H9 (cell line): Measurements from ENCODE around the gene FAM184A. TPM values are rescaled to one million over a fixed set of nuclear protein-coding genes. Genes with fewer than 3 reads are reported as not detected.
"Not testable (repeated sequence)": the region's sequence is repeated elsewhere in the genome, so short reads cannot be mapped to it uniquely, and the experiment has no call there.

Source experiments
- DNase-seq: peaks from one replicate; pipeline ENCODE4 v3.0.0-alpha.2; 2017
- H2AFZ ChIP-seq: one replicate; pipeline ENCODE4 v1.6.1; 2013; ENCODE audit warnings: mild to moderate bottlenecking, low read length, control low read depth, moderate library complexity
- H2AK5ac ChIP-seq: 2 replicates; pipeline ENCODE4 v1.6.1; 2013; ENCODE audit warnings: low read length, control low read depth, mixed read lengths; ENCODE audit not compliant: insufficient read length
- H2BK120ac ChIP-seq: one replicate; pipeline ENCODE4 v1.6.1; 2013; ENCODE audit warnings: low read depth, mild to moderate bottlenecking, low read length, control low read depth, inconsistent platforms; ENCODE audit not compliant: poor library complexity, severe bottlenecking
- H2BK12ac ChIP-seq: 2 replicates; pipeline ENCODE4 v1.6.1; 2013; ENCODE audit warnings: low read length, control low read depth, mixed read lengths, low read depth; ENCODE audit not compliant: insufficient read length
- H2BK15ac ChIP-seq: 2 replicates; pipeline ENCODE4 v1.6.1; 2013; ENCODE audit warnings: low read depth, low read length, control low read depth
- H2BK20ac ChIP-seq: one replicate; pipeline ENCODE4 v1.6.1; 2013; ENCODE audit warnings: low read depth, mild to moderate bottlenecking, low read length, control low read depth, inconsistent platforms; ENCODE audit not compliant: poor library complexity, severe bottlenecking
- H2BK5ac ChIP-seq: 2 replicates; pipeline ENCODE4 v1.6.1; 2013; ENCODE audit warnings: low read length, control low read depth, mixed read lengths; ENCODE audit not compliant: insufficient read length
- H3K14ac ChIP-seq: 2 replicates; pipeline ENCODE4 v1.6.1; 2013; ENCODE audit warnings: low read length, control low read depth; ENCODE audit not compliant: insufficient read depth
- H3K18ac ChIP-seq: 2 replicates; pipeline ENCODE4 v1.6.1; 2013; ENCODE audit warnings: low read depth, mild to moderate bottlenecking, mixed read lengths, low read length, control low read depth; ENCODE audit not compliant: insufficient read length
- H3K23ac ChIP-seq: 2 replicates; pipeline ENCODE4 v1.6.1; 2013; ENCODE audit warnings: low read length, control low read depth, mixed read lengths, low read depth; ENCODE audit not compliant: insufficient read length
- H3K23me2 ChIP-seq: 2 replicates; pipeline ENCODE4 v1.6.1; 2013; ENCODE audit warnings: low read depth, mild to moderate bottlenecking, mixed read lengths, low read length, control low read depth; ENCODE audit not compliant: insufficient read length, poor library complexity, severe bottlenecking
- H3K27ac ChIP-seq: 2 replicates; pipeline ENCODE4 v1.5.1; 2013; ENCODE audit warnings: low read length, control low read depth, mixed read lengths, low read depth; ENCODE audit not compliant: insufficient read length
- H3K27me3 ChIP-seq: 2 replicates; pipeline ENCODE4 v1.6.1; 2013; ENCODE audit warnings: low read length, control low read depth, inconsistent platforms; ENCODE audit not compliant: insufficient read depth
- H3K4ac ChIP-seq: 2 replicates; pipeline ENCODE4 v1.6.1; 2013; ENCODE audit warnings: low read depth, mild to moderate bottlenecking, control low read depth, inconsistent platforms, low read length, moderate library complexity
- H3K4me1 ChIP-seq: 2 replicates; pipeline ENCODE4 v1.6.1; 2013; ENCODE audit warnings: low read length, control low read depth, inconsistent platforms; ENCODE audit not compliant: insufficient read depth
- H3K4me2 ChIP-seq: 2 replicates; pipeline ENCODE4 v1.6.1; 2013; ENCODE audit warnings: low read length, control low read depth, mixed read lengths; ENCODE audit not compliant: insufficient read length, insufficient read depth
- H3K56ac ChIP-seq: 2 replicates; pipeline ENCODE4 v1.6.1; 2013; ENCODE audit warnings: low read depth, mild to moderate bottlenecking, mixed read lengths, low read length, control low read depth; ENCODE audit not compliant: insufficient read length
- H3K79me1 ChIP-seq: 2 replicates; pipeline ENCODE4 v1.6.1; 2013; ENCODE audit warnings: low read depth, mild to moderate bottlenecking, moderate library complexity, low read length, control low read depth, inconsistent platforms; ENCODE audit not compliant: insufficient read depth, poor library complexity, severe bottlenecking
- H3K79me2 ChIP-seq: 2 replicates; pipeline ENCODE4 v1.6.1; 2013; ENCODE audit warnings: low read length, control low read depth, inconsistent platforms; ENCODE audit not compliant: insufficient read depth
- H3K9ac ChIP-seq: 2 replicates; pipeline ENCODE4 v1.6.1; 2013; ENCODE audit warnings: low read length, control low read depth, mixed read lengths; ENCODE audit not compliant: insufficient read length; ENCODE audit errors: extremely low read depth
- H3K9me3 ChIP-seq: one replicate; pipeline ENCODE4 v1.6.1; 2013; ENCODE audit warnings: low read depth, low read length, inconsistent platforms; ENCODE audit not compliant: control insufficient read depth
- H3T11ph ChIP-seq: one replicate; pipeline ENCODE4 v1.6.1; 2013; ENCODE audit warnings: mild to moderate bottlenecking, low read length, control low read depth, inconsistent platforms
- H4K20me1 ChIP-seq: one replicate; pipeline ENCODE4 v1.6.1; 2013; ENCODE audit not compliant: control insufficient read depth, insufficient read length, insufficient read depth
- H4K5ac ChIP-seq: 2 replicates; pipeline ENCODE4 v1.6.1; 2013; ENCODE audit warnings: low read depth, mild to moderate bottlenecking, mixed read lengths, low read length, control low read depth; ENCODE audit not compliant: insufficient read length
- H4K8ac ChIP-seq: replicated peaks from 2 replicates; pipeline ENCODE4 v1.6.1; 2013; ENCODE audit warnings: low read length, control low read depth, mixed read lengths, low read depth; ENCODE audit not compliant: insufficient read length
- H4K91ac ChIP-seq: 2 replicates; pipeline ENCODE4 v1.6.1; 2013; ENCODE audit warnings: low read depth, mild to moderate bottlenecking, moderate library complexity, mixed read lengths, low read length, control low read depth; ENCODE audit not compliant: insufficient read length
- H3K27ac Mint-ChIP-seq, 3 experiments: 2 replicates in 2 of 3; 3 replicates in 1 of 3; pipeline ENCODE4 v1.8.0; 2020 to 2021; ENCODE audit warnings: mixed read lengths in 3 of 3, mild to moderate bottlenecking in 1 of 3, moderate library complexity in 1 of 3
- H3K27me3 Mint-ChIP-seq: 2 replicates; pipeline ENCODE4 v1.8.0; 2021; ENCODE audit warnings: low read depth, mild to moderate bottlenecking, moderate library complexity, mixed read lengths
- H3K36me3 Mint-ChIP-seq, 3 experiments: 2 replicates in 2 of 3; 3 replicates in 1 of 3; pipeline ENCODE4 v1.8.0; 2020 to 2021; ENCODE audit warnings: low read depth in 3 of 3, mixed read lengths in 3 of 3; ENCODE audit not compliant: insufficient read depth in 1 of 3
- H3K4me1 Mint-ChIP-seq, 2 experiments: 2 replicates each; pipeline ENCODE4 v1.8.0; 2020; ENCODE audit warnings: mixed read lengths in 2 of 2
- H3K4me3 Mint-ChIP-seq, 2 experiments: 2 replicates in 1 of 2; 3 replicates in 1 of 2; pipeline ENCODE4 v1.8.0; 2020 to 2021; ENCODE audit warnings: mild to moderate bottlenecking in 2 of 2, mixed read lengths in 2 of 2, moderate library complexity in 1 of 2
- H3K9me3 Mint-ChIP-seq, 2 experiments: 2 replicates in 1 of 2; 3 replicates in 1 of 2; pipeline ENCODE4 v1.8.0; 2020; ENCODE audit warnings: mild to moderate bottlenecking in 2 of 2, mixed read lengths in 2 of 2, moderate library complexity in 1 of 2
- CTCF ChIP-seq: fragments of 200-600 bp; sonication (generic); conservative IDR thresholded peaks from 3 replicates; pipeline ENCODE4 v1.8.0; 2021; ENCODE audit warnings: antibody characterized with exemption, mild to moderate bottlenecking
- WGBS: extraction: QIAGEN DNeasy Blood & Tissue Kit; methylation state at CpG from one replicate; pipeline ENCODE4 v1.1.7; 2013; ENCODE audit warnings: missing lambda C conversion rate, low lambda C conversion rate, mixed read lengths; ENCODE audit not compliant: insufficient read length; ENCODE audit errors: extremely low coverage; 5-methylcytosine and 5-hydroxymethylcytosine counted together
- total RNA-seq: library from RNA; stranded (reverse); gene quantifications from 2 replicates; pipeline ENCODE4 v1.2.1, GENCODE V29; 2021

FAM184A gene
- total RNA-seq, 1 experiment from 2014 or later, result 11.4 TPM

- no peak overlapping the region for H4K91ac ChIP-seq
- no peaks in the 10 kb centered on the region; the same call in 1 of the 2 replicates for H3K27me3 Mint-ChIP-seq
- no peak overlapping the region for H2AK5ac ChIP-seq
- H2BK12ac ChIP-seq, result no peak overlapping the region
- H2BK5ac ChIP-seq, result no peak overlapping the region
- no peaks in the 10 kb centered on the region for H3K4me1 ChIP-seq
- H2BK20ac ChIP-seq, result no peak overlapping the region
- H3K4me2 ChIP-seq, result no peak overlapping the region
- H4K5ac ChIP-seq, result no peak overlapping the region
- no peak overlapping the region for H3K27ac Mint-ChIP-seq
- H3K36me3 Mint-ChIP-seq, result peaks cover 44 to 57% (median 47%) of the 10 kb centered on the region in 3 experiments
- H3K9me3 ChIP-seq, result peaks cover 5% of the 10 kb centered on the region
- H3K18ac ChIP-seq, result no peak overlapping the region
- no peaks in the 10 kb centered on the region for H3K4me1 Mint-ChIP-seq
- TF ChIP-seq CTCF, result no peak
- peaks cover 12 to 22% of the 10 kb centered on the region in 2 experiments for H3K9me3 Mint-ChIP-seq
- no peak overlapping the region for H2AFZ ChIP-seq
- no peaks in the 10 kb centered on the region for H3K27me3 ChIP-seq
- no peak overlapping the region for H3T11ph ChIP-seq
- H4K8ac ChIP-seq, result no peak overlapping the region
- H4K20me1 ChIP-seq, result no peaks in the 10 kb centered on the region
- H3K14ac ChIP-seq, result no peak overlapping the region
- no peaks in the 10 kb centered on the region for H3K79me1 ChIP-seq
- no peak overlapping the region for H3K27ac ChIP-seq
- H3K9ac ChIP-seq, result no peak overlapping the region
- H3K4me3 Mint-ChIP-seq, result no peak overlapping the region
- no peaks in the 10 kb centered on the region for H3K23me2 ChIP-seq
- H3K23ac ChIP-seq, result no peak overlapping the region
- no peak overlapping the region for H3K56ac ChIP-seq
- H2BK120ac ChIP-seq, result no peak overlapping the region
- no peak overlapping the region for H3K4ac ChIP-seq
- no peak overlapping the region for H2BK15ac ChIP-seq
- no CpG with 5 or more reads among the region's 1 CpG for WGBS
- no peaks in the 10 kb centered on the region for H3K79me2 ChIP-seq
- DNase-seq, result no peak
Measured at GRCh38 chr6:119012521-119012920, 65.9 kb downstream of the FAM184A start.

- H3K4me1 Mint-ChIP-seq, H2BK15ac ChIP-seq, H4K91ac ChIP-seq, H3T11ph ChIP-seq, H3K4me3 Mint-ChIP-seq, H3K27me3 ChIP-seq, H3K27ac Mint-ChIP-seq, H4K20me1 ChIP-seq, H4K5ac ChIP-seq, H2BK20ac ChIP-seq, H3K27ac ChIP-seq, H3K4me2 ChIP-seq, H3K9ac ChIP-seq, H3K4me1 ChIP-seq, H3K18ac ChIP-seq, H3K79me2 ChIP-seq, H3K56ac ChIP-seq, H2BK5ac ChIP-seq, H2BK120ac ChIP-seq, H3K14ac ChIP-seq, H2AK5ac ChIP-seq, H3K79me1 ChIP-seq, H2BK12ac ChIP-seq, H4K8ac ChIP-seq, H3K27me3 Mint-ChIP-seq, H3K9me3 ChIP-seq, H2AFZ ChIP-seq, H3K4ac ChIP-seq, H3K23me2 ChIP-seq, H3K23ac ChIP-seq, DNase-seq: not testable (repeated sequence)
- Mint-ChIP-seq H3K36me3 (peaks cover 25 to 32% (median 29%) of the 10 kb centered on the region in 3 experiments), H3K9me3 (peaks cover 9 to 17% of the 10 kb centered on the region in 2 experiments)
- WGBS, result no CpG with 5 or more reads among the region's 3 CpGs
Measured at GRCh38 chr6:119009266-119009665, 69.2 kb downstream of the FAM184A start.
